ENCODE data around the gene SLC6A13. TPM values are rescaled to one million over a fixed set of nuclear protein-coding genes. Genes with fewer than 3 reads are reported as not detected.

Gene SLC6A13
- total RNA-seq, 1 experiment from 2014 or later, result not detected

DNA sequence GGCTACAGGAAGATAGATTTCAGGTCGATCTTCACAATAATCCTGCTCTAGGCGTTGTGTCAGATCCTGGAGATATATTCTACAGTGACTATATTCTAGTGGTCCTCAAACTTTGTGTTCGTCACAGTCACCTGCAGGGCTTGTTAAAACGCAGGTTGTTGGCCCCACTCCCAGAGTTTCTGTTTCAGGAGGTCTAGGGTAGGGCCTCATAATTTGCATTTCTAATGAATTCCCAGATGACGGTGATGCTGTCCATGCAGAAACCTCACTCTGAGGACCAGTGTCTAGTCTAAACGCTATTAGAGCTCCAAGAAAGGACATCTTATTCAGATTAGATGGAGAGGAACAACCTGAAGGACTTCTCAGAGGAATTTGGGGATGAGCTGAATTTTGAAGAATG lies 13.2 kb upstream of the SLC6A13 start:
- no peak overlapping the region for H3K18ac ChIP-seq (ENCODE audit: insufficient read length, low read depth, low read length)
- Mint-ChIP-seq H3K4me1 (no peaks in the 10 kb centered on the region), H3K36me3 (ENCODE audit: insufficient read depth in 1 of 3, low read depth in 3 of 3) (no peaks in the 10 kb centered on the region), H3K27ac (no peak overlapping the region), H3K4me3 (no peak overlapping the region), H3K27me3 (ENCODE audit: low read depth) (no peaks in the 10 kb centered on the region), H3K9me3 (peaks cover 0 to 3% of the 10 kb centered on the region in 2 experiments; a peak in 1 of 5 replicates)
- no peak overlapping the region for H2BK5ac ChIP-seq (ENCODE audit: insufficient read length, low read length)
- H3K4me1 ChIP-seq (ENCODE audit: insufficient read depth, low read length), result no peaks in the 10 kb centered on the region
- H3K27me3 ChIP-seq (ENCODE audit: insufficient read depth, low read length), result no peaks in the 10 kb centered on the region
- H4K20me1 ChIP-seq (ENCODE audit: control insufficient read depth, insufficient read depth, insufficient read length), result no peaks in the 10 kb centered on the region
- H3K79me1 ChIP-seq (ENCODE audit: insufficient read depth, low read depth, low read length, poor library complexity, severe bottlenecking), result no peaks in the 10 kb centered on the region
- H3K56ac ChIP-seq (ENCODE audit: insufficient read length, low read depth, low read length), result no peak overlapping the region
- no peaks in the 10 kb centered on the region for H3K23me2 ChIP-seq (ENCODE audit: insufficient read length, low read depth, low read length, poor library complexity, severe bottlenecking)
- no peak overlapping the region for H3T11ph ChIP-seq (ENCODE audit: low read length)
- no peak overlapping the region for H2BK120ac ChIP-seq (ENCODE audit: low read depth, low read length, poor library complexity, severe bottlenecking)
- no peak overlapping the region for H2BK20ac ChIP-seq (ENCODE audit: low read depth, low read length, poor library complexity, severe bottlenecking)
- no CpG with 5 or more reads among the region's 6 CpGs for WGBS (ENCODE audit: extremely low coverage, insufficient read length, low lambda C conversion rate)
- no peak overlapping the region for H3K9ac ChIP-seq (ENCODE audit: extremely low read depth, insufficient read length, low read length)
- H3K4ac ChIP-seq (ENCODE audit: low read depth, low read length), result no peak overlapping the region
- H3K27ac ChIP-seq (ENCODE audit: insufficient read length, low read depth, low read length), result no peak overlapping the region
- no peak overlapping the region for H3K4me2 ChIP-seq (ENCODE audit: insufficient read depth, insufficient read length, low read length)
- no peak overlapping the region for H3K23ac ChIP-seq (ENCODE audit: insufficient read length, low read depth, low read length)
- no peak for DNase-seq
- no peak overlapping the region for H3K14ac ChIP-seq (ENCODE audit: insufficient read depth, low read length)
- H4K8ac ChIP-seq (replicated peaks; ENCODE audit: insufficient read length, low read depth, low read length), result no peak overlapping the region
- H2AFZ ChIP-seq (ENCODE audit: low read length), result no peak overlapping the region
- no peak overlapping the region for H4K5ac ChIP-seq (ENCODE audit: insufficient read length, low read depth, low read length)
- no peaks in the 10 kb centered on the region for H3K79me2 ChIP-seq (ENCODE audit: insufficient read depth, low read length)
- H3K9me3 ChIP-seq (ENCODE audit: control insufficient read depth, low read depth, low read length), result no peaks in the 10 kb centered on the region
- TF ChIP-seq, protein P1, sequence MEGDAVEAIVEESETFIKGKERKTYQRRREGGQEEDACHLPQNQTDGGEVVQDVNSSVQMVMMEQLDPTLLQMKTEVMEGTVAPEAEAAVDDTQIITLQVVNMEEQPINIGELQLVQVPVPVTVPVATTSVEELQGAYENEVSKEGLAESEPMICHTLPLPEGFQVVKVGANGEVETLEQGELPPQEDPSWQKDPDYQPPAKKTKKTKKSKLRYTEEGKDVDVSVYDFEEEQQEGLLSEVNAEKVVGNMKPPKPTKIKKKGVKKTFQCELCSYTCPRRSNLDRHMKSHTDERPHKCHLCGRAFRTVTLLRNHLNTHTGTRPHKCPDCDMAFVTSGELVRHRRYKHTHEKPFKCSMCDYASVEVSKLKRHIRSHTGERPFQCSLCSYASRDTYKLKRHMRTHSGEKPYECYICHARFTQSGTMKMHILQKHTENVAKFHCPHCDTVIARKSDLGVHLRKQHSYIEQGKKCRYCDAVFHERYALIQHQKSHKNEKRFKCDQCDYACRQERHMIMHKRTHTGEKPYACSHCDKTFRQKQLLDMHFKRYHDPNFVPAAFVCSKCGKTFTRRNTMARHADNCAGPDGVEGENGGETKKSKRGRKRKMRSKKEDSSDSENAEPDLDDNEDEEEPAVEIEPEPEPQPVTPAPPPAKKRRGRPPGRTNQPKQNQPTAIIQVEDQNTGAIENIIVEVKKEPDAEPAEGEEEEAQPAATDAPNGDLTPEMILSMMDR (conservative IDR thresholded peaks at IDR 0.05), result no peak
- no peak overlapping the region for H2BK12ac ChIP-seq (ENCODE audit: insufficient read length, low read depth, low read length)
- H2AK5ac ChIP-seq (ENCODE audit: insufficient read length, low read length), result no peak overlapping the region
- no peak overlapping the region for H2BK15ac ChIP-seq (ENCODE audit: low read depth, low read length)
- no peak overlapping the region for H4K91ac ChIP-seq (ENCODE audit: insufficient read length, low read depth, low read length)

All from H9 (cell line).